ENCODE results near the gene EXD1. TPM values are rescaled to one million over a fixed set of nuclear protein-coding genes. Genes with fewer than 3 reads are reported as not detected.

The EXD1 gene
- total RNA-seq, 2 experiments from 2014 or later: not detected

DNA sequence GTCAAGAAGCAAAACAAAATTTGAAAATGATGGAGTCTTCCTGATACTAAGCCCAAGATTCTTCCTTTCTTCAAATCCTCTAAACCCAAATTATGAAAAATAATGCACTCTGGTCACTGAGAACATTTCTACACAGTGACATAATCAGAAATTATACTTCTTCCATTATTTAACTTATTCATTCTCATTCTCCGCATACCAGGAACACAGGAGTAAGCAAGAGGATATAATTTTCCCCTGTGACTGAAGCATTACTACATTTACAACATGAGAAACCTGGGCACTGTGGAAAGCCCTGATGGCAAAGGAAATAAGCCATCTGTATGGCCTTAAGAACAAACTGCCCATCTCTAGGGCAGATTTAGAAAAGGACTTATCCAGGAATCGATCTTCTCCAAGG is 47.0 kb downstream of the EXD1 start:
- Histone ChIP-seq H3K4me3 (ENCODE audit: low read depth, low read length, poor library complexity, severe bottlenecking) (no peak overlapping the region), H3K9me3 (ENCODE audit: low read length) (no peaks in the 10 kb centered on the region), H3K36me3 (ENCODE audit: insufficient read depth, low read length) (no peaks in the 10 kb centered on the region), H3K4me1 (ENCODE audit: insufficient read depth, low read length, poor library complexity, severe bottlenecking) (no peaks in the 10 kb centered on the region), H3K9me2 (ENCODE audit: insufficient read depth, low read length) (no peaks in the 10 kb centered on the region), H3K4me2 (ENCODE audit: low read length) (no peak overlapping the region), H2AFZ (ENCODE audit: low read length) (no peak overlapping the region), H3K27ac (ENCODE audit: low read depth, low read length, poor library complexity, severe bottlenecking) (no peak overlapping the region), H4K20me1 (ENCODE audit: insufficient read depth, low read length) (no peaks in the 10 kb centered on the region), H3K79me2 (ENCODE audit: insufficient read depth, low read depth, low read length) (no peaks in the 10 kb centered on the region)
- POLR2A ChIA-PET: interaction anchor here (0.5 kb wide), 1 partner anchor 278 kb away, joined by 3 read pairs; no protein-coding TSS in a partner anchor
- CTCF ChIA-PET (ENCODE audit: unreplicated experiment): interaction anchor here (0.7 kb wide), 1 partner anchor 281 kb away, joined by 3 read pairs; no protein-coding TSS in a partner anchor
- DNase-seq (ENCODE audit: low spot score): no peak
- intact Hi-C loops (cut with micrococcal nuclease; ENCODE audit: unreplicated experiment): no loop called here
- no TSS peak for BruUV-seq (replicated peaks)
- TF ChIP-seq EZH2phosphoT487 (IDR thresholded peaks at IDR 0.05; ENCODE audit: borderline replicate concordance, low read depth, low read length) (no peak), CTCF (conservative IDR thresholded peaks at IDR 0.05; ENCODE audit: low read length) (no peak)

- H3K9me2 ChIP-seq (ENCODE audit: insufficient read depth, low read length): no peaks in the 10 kb centered on the region
- no peaks in the 10 kb centered on the region for H3K4me1 ChIP-seq (ENCODE audit: insufficient read depth, low read length, poor library complexity, severe bottlenecking)
- H3K27ac ChIP-seq (ENCODE audit: low read depth, low read length, poor library complexity, severe bottlenecking): no peak overlapping the region
- ChIA-PET POLR2A (interaction anchor here (0.6 to 1.0 kb wide), 3 partner anchors 14 to 228 kb away, joined by 3 to 4 read pairs (median 3); no protein-coding TSS in a partner anchor), CTCF (ENCODE audit: unreplicated experiment) (no interaction called here)
- no peak overlapping the region for H3K4me3 ChIP-seq (ENCODE audit: low read depth, low read length, poor library complexity, severe bottlenecking)
- intact Hi-C loops (cut with micrococcal nuclease; ENCODE audit: unreplicated experiment): no loop called here
- no peaks in the 10 kb centered on the region for H3K79me2 ChIP-seq (ENCODE audit: insufficient read depth, low read depth, low read length)
- BruUV-seq (replicated peaks): no TSS peak
- no peak for TF ChIP-seq EZH2phosphoT487 (IDR thresholded peaks at IDR 0.05; ENCODE audit: borderline replicate concordance, low read depth, low read length)
- TF ChIP-seq CTCF (conservative IDR thresholded peaks at IDR 0.05; ENCODE audit: low read length): no peak
- no peak overlapping the region for H3K4me2 ChIP-seq (ENCODE audit: low read length)
- no peak overlapping the region for H2AFZ ChIP-seq (ENCODE audit: low read length)
- H3K9me3 ChIP-seq (ENCODE audit: low read length): no peaks in the 10 kb centered on the region
- no peaks in the 10 kb centered on the region for H4K20me1 ChIP-seq (ENCODE audit: insufficient read depth, low read length)
- no peaks in the 10 kb centered on the region for H3K36me3 ChIP-seq (ENCODE audit: insufficient read depth, low read length)
- DNase-seq (ENCODE audit: low spot score): no peak
These were observed 48.3 kb downstream of the EXD1 start for GRCh38 chr15:41182266-41182665.

- no peaks in the 10 kb centered on the region for H3K4me1 ChIP-seq (ENCODE audit: insufficient read depth, low read length, poor library complexity, severe bottlenecking)
- DNase-seq (ENCODE audit: low spot score): no peak
- intact Hi-C loops (cut with micrococcal nuclease; ENCODE audit: unreplicated experiment): no loop called here
- H3K4me3 ChIP-seq (ENCODE audit: low read depth, low read length, poor library complexity, severe bottlenecking): no peak overlapping the region
- no peaks in the 10 kb centered on the region for H4K20me1 ChIP-seq (ENCODE audit: insufficient read depth, low read length)
- no peak overlapping the region for H2AFZ ChIP-seq (ENCODE audit: low read length)
- no peak overlapping the region for H3K4me2 ChIP-seq (ENCODE audit: low read length)
- H3K9me2 ChIP-seq (ENCODE audit: insufficient read depth, low read length): no peaks in the 10 kb centered on the region
- TF ChIP-seq EZH2phosphoT487 (IDR thresholded peaks at IDR 0.05; ENCODE audit: borderline replicate concordance, low read depth, low read length) (no peak), CTCF (conservative IDR thresholded peaks at IDR 0.05; ENCODE audit: low read length) (no peak)
- no peaks in the 10 kb centered on the region for H3K36me3 ChIP-seq (ENCODE audit: insufficient read depth, low read length)
- H3K27ac ChIP-seq (ENCODE audit: low read depth, low read length, poor library complexity, severe bottlenecking): no peak overlapping the region
- no peaks in the 10 kb centered on the region for H3K9me3 ChIP-seq (ENCODE audit: low read length)
- no peaks in the 10 kb centered on the region for H3K79me2 ChIP-seq (ENCODE audit: insufficient read depth, low read depth, low read length)
- CTCF ChIA-PET (ENCODE audit: unreplicated experiment): no interaction called here
- POLR2A ChIA-PET: interaction anchor here (0.6 kb wide), 1 partner anchor 121 kb away, joined by 3 read pairs; no protein-coding TSS in a partner anchor
- BruUV-seq (replicated peaks): no TSS peak
These were observed 50.3 kb downstream of the EXD1 start for GRCh38 chr15:41180206-41180789.

Data from OCI-LY7 (cell line).